ENCODE data around the gene PCID2.

- TF ChIP-seq GATA3 (IDR thresholded peaks at IDR 0.05; ENCODE audit: low read depth, low read length) (no peak), GATA2 (IDR thresholded peaks at IDR 0.05; ENCODE audit: low read depth, low read length) (no peak)
These were observed at the start of gene PCID2 for GRCh38 chr13:113208421-113209335.

Measured in SH-SY5Y (cell line).